HepG2 (cell line): ENCODE measurements around the gene TLN1. TPM values are rescaled to one million over a fixed set of nuclear protein-coding genes. Genes with fewer than 3 reads are reported as not detected.

Source experiments
- ATAC-seq: fragments of 200-7000 bp; cut with Tn5 transposase; 3 replicates; pipeline ENCODE4 v1.9.1; 2020; ENCODE audit warnings: mild to moderate bottlenecking, moderate library complexity
- BruUV-seq: library from RNA; stranded (reverse); fragments of 400-500 nt; replicated peaks from 2 replicates; lab custom pipeline; 2021; lab: Mats Ljungman, UMichigan
- CTCF ChIA-PET: fragments of 300-600 bp; formaldehyde crosslinking; extraction: SDS; loops from one replicate; lab custom pipeline; 2021; ENCODE audit warnings: low total read pairs, inconsistent platforms, low intra/inter-chr PET ratio; lab: Yijun Ruan, JAX
- POLR2A ChIA-PET: fragments of 350-600 bp; sonication (Branson Sonifier 250); formaldehyde crosslinking; loops from one replicate; lab custom pipeline; 2020; ENCODE audit warnings: antibody characterized with exemption, inconsistent platforms; lab: Yijun Ruan, JAX
- DNase-seq: peaks from one replicate; pipeline ENCODE4 v3.0.0-alpha.2; 2015; ENCODE audit warnings: low spot score
- FAIRE-seq: peaks from 3 replicates; lab custom pipeline; 2011; peaks lifted over from hg19 to GRCh38; lab: Jason Lieb, UNC
- H2AFZ ChIP-seq: one replicate; pipeline ENCODE4 v1.6.1; 2011; ENCODE audit warnings: low read length, inconsistent platforms
- H3K27ac ChIP-seq: fragments of 300-600 bp; 3 replicates; pipeline ENCODE4 v1.8.0; 2011; ENCODE audit warnings: mixed run types, mild to moderate bottlenecking, mixed read lengths, low read length, inconsistent platforms; ENCODE audit not compliant: insufficient read depth; ENCODE audit errors: extremely low read length
- H3K27me3 ChIP-seq, 2 experiments: fragments of 200-600 bp in 1 of 2; 2 replicates in 1 of 2; 3 replicates in 1 of 2; pipeline versions ENCODE4 v1.6.0 to v1.8.0; 2011; ENCODE audit warnings: low read length in 2 of 2, mild to moderate bottlenecking in 2 of 2, moderate library complexity in 2 of 2, inconsistent platforms in 1 of 2; ENCODE audit not compliant: insufficient read depth in 2 of 2, control insufficient read depth in 1 of 2
- H3K36me3 ChIP-seq, 2 experiments: fragments of 200-600 bp in 1 of 2; replicated peaks in 1 of 2; 2 replicates in 1 of 2; 3 replicates in 1 of 2; pipeline versions ENCODE4 v1.5.1 to v1.8.0; 2011; ENCODE audit warnings: low read length in 2 of 2, inconsistent platforms in 1 of 2; ENCODE audit not compliant: insufficient read depth in 2 of 2, control insufficient read depth in 1 of 2
- H3K4me1 ChIP-seq: 2 replicates; pipeline ENCODE4 v1.5.1; 2012; ENCODE audit warnings: low read length, inconsistent platforms; ENCODE audit not compliant: insufficient read depth
- H3K4me2 ChIP-seq: 2 replicates; pipeline ENCODE4 v1.6.0; 2011; ENCODE audit warnings: low read depth, low read length, inconsistent platforms
- H3K4me3 ChIP-seq, 3 experiments: fragments of 200-600 bp in 1 of 3; sonication (generic), shearing (Covaris generic) in 1 of 3; replicated peaks in 1 of 3; 2 replicates each; pipeline ENCODE4 v1.5.1; 2011 to 2016; ENCODE audit warnings: low read length in 3 of 3, inconsistent platforms in 2 of 3, low read depth in 2 of 3, mild to moderate bottlenecking in 2 of 3, control low read depth in 1 of 3, mixed read lengths in 1 of 3; ENCODE audit not compliant: insufficient read depth in 1 of 3
- H3K79me2 ChIP-seq: one replicate; pipeline ENCODE4 v1.6.1; 2011; ENCODE audit warnings: low read length, inconsistent platforms; ENCODE audit not compliant: insufficient read depth
- H3K9ac ChIP-seq: 2 replicates; pipeline ENCODE4 v1.6.0; 2011; ENCODE audit warnings: mild to moderate bottlenecking, low read depth, low read length, inconsistent platforms; ENCODE audit not compliant: insufficient read depth
- H3K9me3 ChIP-seq: 2 replicates; pipeline ENCODE4 v1.5.1; 2012; ENCODE audit warnings: mild to moderate bottlenecking, low read length
- H4K20me1 ChIP-seq: 2 replicates; pipeline ENCODE4 v1.6.0; 2011; ENCODE audit warnings: inconsistent platforms, mild to moderate bottlenecking, low read length, moderate library complexity; ENCODE audit not compliant: insufficient read depth
- DNMT3B ChIP-seq: conservative IDR thresholded peaks from 2 replicates; pipeline ENCODE4 v1.6.1; 2016; ENCODE audit warnings: missing biosample characterization, control low read depth
- EEA1 ChIP-seq: sonication (generic); formaldehyde crosslinking; IDR thresholded peaks from 2 replicates; pipeline ENCODE4 v1.5.1; 2020; ENCODE audit warnings: mild to moderate bottlenecking, missing genetic modification reagents, borderline replicate concordance
- GATAD1 ChIP-seq: IDR thresholded peaks from 2 replicates; pipeline ENCODE4 v1.6.1; 2016; ENCODE audit warnings: missing genetic modification reagents, missing compliant biosample characterization
- HES4 ChIP-seq: sonication (generic); formaldehyde crosslinking; IDR thresholded peaks from 2 replicates; pipeline ENCODE4 v1.9.0; 2021; ENCODE audit warnings: mild to moderate bottlenecking, missing genetic modification reagents, borderline replicate concordance
- HNRNPH1 ChIP-seq: fragments of 200-400 bp; formaldehyde crosslinking; optimal IDR thresholded peaks from 2 replicates; pipeline ENCODE3; 2017; ENCODE audit warnings: mild to moderate bottlenecking, low read depth, low read length
- PITX1 ChIP-seq: sonication (generic); formaldehyde crosslinking; IDR thresholded peaks from 2 replicates; pipeline ENCODE4 v1.5.1; 2020; ENCODE audit warnings: mild to moderate bottlenecking, missing genetic modification reagents
- ZNF484 ChIP-seq: sonication (generic); formaldehyde crosslinking; IDR thresholded peaks from 2 replicates; pipeline ENCODE4 v1.5.1; 2020; ENCODE audit warnings: mild to moderate bottlenecking, low read depth, missing genetic modification reagents, borderline replicate concordance
- ZNF709 ChIP-seq: sonication (generic); formaldehyde crosslinking; IDR thresholded peaks from 2 replicates; pipeline ENCODE4 v1.5.0; 2020; ENCODE audit warnings: mild to moderate bottlenecking, missing genetic modification reagents
- ZNF746 ChIP-seq: sonication (generic); formaldehyde crosslinking; IDR thresholded peaks from 2 replicates; pipeline ENCODE4 v1.8.0; 2022; ENCODE audit warnings: mild to moderate bottlenecking, missing genetic modification reagents
- ZNF883 ChIP-seq: sonication (generic); formaldehyde crosslinking; IDR thresholded peaks from 2 replicates; pipeline ENCODE4 v1.5.1; 2020; ENCODE audit warnings: mild to moderate bottlenecking, missing genetic modification reagents; ENCODE audit errors: not compliant biosample characterization
- WGBS: methylation state at CpG from one replicate; pipeline ENCODE4 v1.1.6; 2017; ENCODE audit warnings: low lambda C conversion rate; 5-methylcytosine and 5-hydroxymethylcytosine counted together
- in situ Hi-C: cut with HindIII; loops from 2 replicates; pipeline ENCODE4 v1.10.0; 2017; ENCODE audit warnings: low pct_unique_long_range_greater_than_20kb; ENCODE audit not compliant: extremely low pct_ligation_motif_present
- intact Hi-C: fragments of 100-400 bp; cut with micrococcal nuclease; formaldehyde crosslinking; loops from one replicate; pipeline ENCODE4 v1.10.0; 2022; ENCODE audit not compliant: unreplicated experiment
- polyA plus RNA-seq, 8 experiments: library from polyadenylated mRNA; depleted of rRNA in 3 of 8; stranded (reverse) in 7 of 8; unstranded in 1 of 8; fragments of >200 nt; fragmentation: Illumina TruSeq in 4 of 8; extraction: Trizol in 4 of 8; gene quantifications; 2 replicates each; pipeline versions ENCODE4 v1.2.1 to v1.2.3, GENCODE V29; 2011 to 2016; ENCODE audit warnings: low read depth in 4 of 8, missing spikeins in 1 of 8, mixed read lengths in 1 of 8; ENCODE audit not compliant: insufficient read depth in 1 of 8
- total RNA-seq, 5 experiments: library from RNA; depleted of rRNA; stranded (reverse); fragments of >200 nt; fragmentation: Illumina TruSeq; extraction: Trizol; gene quantifications; 2 replicates each; pipeline ENCODE4 v1.2.3, GENCODE V29; 2016; ENCODE audit warnings: low read depth in 1 of 5
- TF ChIP-seq, protein P1 (sequence below): sonication (generic); formaldehyde crosslinking; IDR thresholded peaks from 2 replicates; pipeline ENCODE4 v1.8.1; 2023; ENCODE audit warnings: missing genetic modification reagents, inconsistent platforms, borderline replicate concordance
- TF ChIP-seq, protein P2 (sequence below): sonication (generic); formaldehyde crosslinking; IDR thresholded peaks from 2 replicates; pipeline ENCODE4 v1.8.0; 2022; ENCODE audit warnings: missing genetic modification reagents, low read depth, mild to moderate bottlenecking, borderline replicate concordance
- TF ChIP-seq, protein P3 (sequence below): IDR thresholded peaks from 2 replicates; pipeline ENCODE4 v1.6.1; 2016; ENCODE audit warnings: low read depth
- TF ChIP-seq, protein P4 (sequence below): sonication (generic); formaldehyde crosslinking; IDR thresholded peaks from 2 replicates; pipeline ENCODE4 v1.5.0; 2020; ENCODE audit warnings: mild to moderate bottlenecking, missing genetic modification reagents
- TF ChIP-seq, protein P5 (sequence below): sonication (generic); formaldehyde crosslinking; IDR thresholded peaks from 2 replicates; pipeline ENCODE4 v1.4.0; 2020; ENCODE audit warnings: mild to moderate bottlenecking, missing genetic modification reagents
- TF ChIP-seq, protein P6 (sequence below): sonication (generic); formaldehyde crosslinking; IDR thresholded peaks from 2 replicates; pipeline ENCODE4 v1.4.0; 2020; ENCODE audit warnings: mild to moderate bottlenecking, missing genetic modification reagents

Gene TLN1
- total and polyA plus RNA-seq, 2 of the 13 experiments (the other 11 are each of a cell fraction or from before 2014, with no cell fraction given): 35.2 to 51.8 TPM

DNA sequence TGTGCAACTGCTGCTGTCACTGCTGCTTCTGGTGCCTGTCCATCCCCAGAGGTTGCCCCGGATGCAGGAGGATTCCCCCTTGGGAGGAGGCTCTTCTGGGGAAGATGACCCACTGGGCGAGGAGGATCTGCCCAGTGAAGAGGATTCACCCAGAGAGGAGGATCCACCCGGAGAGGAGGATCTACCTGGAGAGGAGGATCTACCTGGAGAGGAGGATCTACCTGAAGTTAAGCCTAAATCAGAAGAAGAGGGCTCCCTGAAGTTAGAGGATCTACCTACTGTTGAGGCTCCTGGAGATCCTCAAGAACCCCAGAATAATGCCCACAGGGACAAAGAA lies 58.0 kb downstream of the TLN1 start:
- Histone ChIP-seq H3K4me1 (peaks cover 61% of the 10 kb centered on the region), H3K9me3 (no peaks in the 10 kb centered on the region), H4K20me1 (no peaks in the 10 kb centered on the region), H3K4me2 (peak overlapping the region; percentile 85), H2AFZ (no peak overlapping the region), H3K27ac (no peak overlapping the region), H3K79me2 (no peaks in the 10 kb centered on the region), H3K9ac (peak overlapping the region; percentile 40), H3K4me3 (peak overlapping the region; percentile 27 to 73 (median 57); a peak in 5 of 6 replicates), H3K36me3 (no peaks in the 10 kb centered on the region), H3K27me3 (no peaks in the 10 kb centered on the region)
- 18% methylated on average over 2 of the region's 3 CpGs for WGBS
- ChIA-PET CTCF (no interaction called here), POLR2A (interaction anchor here (0.8 to 1.5 kb wide), 4 partner anchors 9 to 23 kb away, joined by 3 to 6 read pairs (median 4); partner anchors contain the start of gene ARHGEF39)
- ATAC-seq (no peak), FAIRE-seq (no peak), DNase-seq (no peak)
- intact Hi-C loops: no loop called here
- BruUV-seq: no TSS peak
- in situ Hi-C loops: no loop called here
- no peak for TF ChIP-seq ZNF883 (CRISPR knock-in tag)
- TF ChIP-seq HES4: no peak
- no peak for TF ChIP-seq ZNF746 (CRISPR knock-in tag)
- TF ChIP-seq, protein P1, sequence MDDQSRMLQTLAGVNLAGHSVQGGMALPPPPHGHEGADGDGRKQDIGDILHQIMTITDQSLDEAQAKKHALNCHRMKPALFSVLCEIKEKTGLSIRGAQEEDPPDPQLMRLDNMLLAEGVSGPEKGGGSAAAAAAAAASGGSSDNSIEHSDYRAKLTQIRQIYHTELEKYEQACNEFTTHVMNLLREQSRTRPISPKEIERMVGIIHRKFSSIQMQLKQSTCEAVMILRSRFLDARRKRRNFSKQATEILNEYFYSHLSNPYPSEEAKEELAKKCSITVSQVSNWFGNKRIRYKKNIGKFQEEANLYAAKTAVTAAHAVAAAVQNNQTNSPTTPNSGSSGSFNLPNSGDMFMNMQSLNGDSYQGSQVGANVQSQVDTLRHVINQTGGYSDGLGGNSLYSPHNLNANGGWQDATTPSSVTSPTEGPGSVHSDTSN (CRISPR knock-in tag): no peak
- TF ChIP-seq DNMT3B (CRISPR knock-in tag): no peak
- no peak for TF ChIP-seq HNRNPH1
- TF ChIP-seq ZNF709 (CRISPR knock-in tag): peak; percentile 38; the same call in 1 of the 2 replicates
- TF ChIP-seq GATAD1 (CRISPR knock-in tag): no peak
- no peak for TF ChIP-seq EEA1 (CRISPR knock-in tag)
- no peak for TF ChIP-seq ZNF484
- TF ChIP-seq, protein P2, sequence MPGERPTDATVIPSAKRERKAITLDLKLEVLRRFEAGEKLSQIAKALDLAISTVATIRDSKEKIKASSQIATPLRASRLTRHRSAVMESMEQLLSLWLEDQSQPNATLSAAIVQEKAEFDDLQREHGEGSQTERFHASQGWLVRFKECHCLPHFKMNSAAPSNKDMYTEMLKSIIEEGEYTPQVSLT (CRISPR knock-in tag): no peak
- TF ChIP-seq, protein P3, sequence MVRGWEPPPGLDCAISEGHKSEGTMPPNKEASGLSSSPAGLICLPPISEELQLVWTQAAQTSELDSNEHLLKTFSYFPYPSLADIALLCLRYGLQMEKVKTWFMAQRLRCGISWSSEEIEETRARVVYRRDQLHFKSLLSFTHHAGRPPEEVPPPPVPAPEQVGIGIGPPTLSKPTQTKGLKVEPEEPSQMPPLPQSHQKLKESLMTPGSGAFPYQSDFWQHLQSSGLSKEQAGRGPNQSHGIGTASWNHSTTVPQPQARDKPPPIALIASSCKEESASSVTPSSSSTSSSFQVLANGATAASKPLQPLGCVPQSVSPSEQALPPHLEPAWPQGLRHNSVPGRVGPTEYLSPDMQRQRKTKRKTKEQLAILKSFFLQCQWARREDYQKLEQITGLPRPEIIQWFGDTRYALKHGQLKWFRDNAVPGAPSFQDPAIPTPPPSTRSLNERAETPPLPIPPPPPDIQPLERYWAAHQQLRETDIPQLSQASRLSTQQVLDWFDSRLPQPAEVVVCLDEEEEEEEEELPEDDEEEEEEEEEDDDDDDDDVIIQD (CRISPR knock-in tag): no peak
- 0 out of 2 replicates have a peak, but pooled peaks have one; percentile 3 for TF ChIP-seq PITX1 (CRISPR knock-in tag)
- TF ChIP-seq, protein P4, sequence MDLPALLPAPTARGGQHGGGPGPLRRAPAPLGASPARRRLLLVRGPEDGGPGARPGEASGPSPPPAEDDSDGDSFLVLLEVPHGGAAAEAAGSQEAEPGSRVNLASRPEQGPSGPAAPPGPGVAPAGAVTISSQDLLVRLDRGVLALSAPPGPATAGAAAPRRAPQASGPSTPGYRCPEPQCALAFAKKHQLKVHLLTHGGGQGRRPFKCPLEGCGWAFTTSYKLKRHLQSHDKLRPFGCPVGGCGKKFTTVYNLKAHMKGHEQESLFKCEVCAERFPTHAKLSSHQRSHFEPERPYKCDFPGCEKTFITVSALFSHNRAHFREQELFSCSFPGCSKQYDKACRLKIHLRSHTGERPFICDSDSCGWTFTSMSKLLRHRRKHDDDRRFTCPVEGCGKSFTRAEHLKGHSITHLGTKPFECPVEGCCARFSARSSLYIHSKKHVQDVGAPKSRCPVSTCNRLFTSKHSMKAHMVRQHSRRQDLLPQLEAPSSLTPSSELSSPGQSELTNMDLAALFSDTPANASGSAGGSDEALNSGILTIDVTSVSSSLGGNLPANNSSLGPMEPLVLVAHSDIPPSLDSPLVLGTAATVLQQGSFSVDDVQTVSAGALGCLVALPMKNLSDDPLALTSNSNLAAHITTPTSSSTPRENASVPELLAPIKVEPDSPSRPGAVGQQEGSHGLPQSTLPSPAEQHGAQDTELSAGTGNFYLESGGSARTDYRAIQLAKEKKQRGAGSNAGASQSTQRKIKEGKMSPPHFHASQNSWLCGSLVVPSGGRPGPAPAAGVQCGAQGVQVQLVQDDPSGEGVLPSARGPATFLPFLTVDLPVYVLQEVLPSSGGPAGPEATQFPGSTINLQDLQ: no peak
- TF ChIP-seq, protein P5, sequence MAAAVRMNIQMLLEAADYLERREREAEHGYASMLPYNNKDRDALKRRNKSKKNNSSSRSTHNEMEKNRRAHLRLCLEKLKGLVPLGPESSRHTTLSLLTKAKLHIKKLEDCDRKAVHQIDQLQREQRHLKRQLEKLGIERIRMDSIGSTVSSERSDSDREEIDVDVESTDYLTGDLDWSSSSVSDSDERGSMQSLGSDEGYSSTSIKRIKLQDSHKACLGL (CRISPR knock-in tag): no peak
- TF ChIP-seq, protein P6, sequence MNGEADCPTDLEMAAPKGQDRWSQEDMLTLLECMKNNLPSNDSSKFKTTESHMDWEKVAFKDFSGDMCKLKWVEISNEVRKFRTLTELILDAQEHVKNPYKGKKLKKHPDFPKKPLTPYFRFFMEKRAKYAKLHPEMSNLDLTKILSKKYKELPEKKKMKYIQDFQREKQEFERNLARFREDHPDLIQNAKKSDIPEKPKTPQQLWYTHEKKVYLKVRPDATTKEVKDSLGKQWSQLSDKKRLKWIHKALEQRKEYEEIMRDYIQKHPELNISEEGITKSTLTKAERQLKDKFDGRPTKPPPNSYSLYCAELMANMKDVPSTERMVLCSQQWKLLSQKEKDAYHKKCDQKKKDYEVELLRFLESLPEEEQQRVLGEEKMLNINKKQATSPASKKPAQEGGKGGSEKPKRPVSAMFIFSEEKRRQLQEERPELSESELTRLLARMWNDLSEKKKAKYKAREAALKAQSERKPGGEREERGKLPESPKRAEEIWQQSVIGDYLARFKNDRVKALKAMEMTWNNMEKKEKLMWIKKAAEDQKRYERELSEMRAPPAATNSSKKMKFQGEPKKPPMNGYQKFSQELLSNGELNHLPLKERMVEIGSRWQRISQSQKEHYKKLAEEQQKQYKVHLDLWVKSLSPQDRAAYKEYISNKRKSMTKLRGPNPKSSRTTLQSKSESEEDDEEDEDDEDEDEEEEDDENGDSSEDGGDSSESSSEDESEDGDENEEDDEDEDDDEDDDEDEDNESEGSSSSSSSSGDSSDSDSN (CRISPR knock-in tag): no peak
